HEK293 (cell line): ENCODE results near the gene CYP27A1.

Experiments used
- TCF7L2 ChIP-seq: IDR thresholded peaks from 2 replicates; pipeline ENCODE4 v1.6.1; 2011; ENCODE audit warnings: low read depth, mild to moderate bottlenecking, inconsistent platforms, low read length, moderate library complexity, borderline replicate concordance
- ZBTB20 ChIP-seq: fragments of 450-650 bp; formaldehyde crosslinking; IDR thresholded peaks from 2 replicates; pipeline ENCODE4 v1.5.1; 2016; ENCODE audit warnings: missing biosample characterization, missing genetic modification characterization
- ZBTB8A ChIP-seq: fragments of 450-650 bp; formaldehyde crosslinking; IDR thresholded peaks from 2 replicates; pipeline ENCODE4 v1.5.1; 2016; ENCODE audit warnings: missing biosample characterization, missing genetic modification characterization
- ZNF169 ChIP-seq: fragments of 450-650 bp; formaldehyde crosslinking; IDR thresholded peaks from 2 replicates; pipeline ENCODE4 v1.5.1; 2016; ENCODE audit warnings: missing biosample characterization, missing genetic modification characterization
- ZNF2 ChIP-seq: fragments of 450-650 bp; formaldehyde crosslinking; IDR thresholded peaks from 2 replicates; pipeline ENCODE4 v1.5.1; 2016; ENCODE audit warnings: missing biosample characterization, missing genetic modification characterization
- TF ChIP-seq, protein P1 (sequence below): fragments of 450-650 bp; formaldehyde crosslinking; IDR thresholded peaks from 2 replicates; pipeline ENCODE4 v1.5.1; 2016; ENCODE audit warnings: missing biosample characterization, missing genetic modification characterization
- TF ChIP-seq, protein P2 (sequence below): IDR thresholded peaks from 2 replicates; pipeline ENCODE4 v1.6.1; 2011; ENCODE audit warnings: mild to moderate bottlenecking, low read depth, low read length, borderline replicate concordance
- TF ChIP-seq, protein P3 (sequence below): fragments of 450-650 bp; formaldehyde crosslinking; IDR thresholded peaks from 2 replicates; pipeline ENCODE4 v1.5.1; 2016; ENCODE audit warnings: missing biosample characterization, missing genetic modification characterization

DNA sequence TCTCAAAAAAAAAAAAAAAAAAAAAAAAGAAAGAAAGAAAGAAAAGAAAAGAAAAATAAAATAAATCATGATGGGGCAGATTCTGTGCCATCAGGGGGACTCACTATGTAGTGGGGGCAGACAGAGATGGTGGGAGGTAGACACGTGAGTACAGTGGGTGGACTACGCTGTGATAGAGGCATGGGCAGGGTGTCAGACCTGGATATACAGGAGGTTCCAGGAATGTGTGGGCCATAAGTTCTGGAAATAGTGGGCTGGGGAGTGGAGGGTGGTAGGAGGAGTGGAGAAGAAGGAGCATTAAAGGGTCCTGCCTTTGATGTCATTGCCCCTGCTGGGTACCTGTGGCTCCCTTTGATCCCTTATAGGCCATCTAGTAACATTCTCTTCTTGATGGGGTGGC lies 68.8 kb downstream of the CYP27A1 start:
- TF ChIP-seq ZNF2 (tag by site-specific recombination): no peak
- TF ChIP-seq, protein P1, sequence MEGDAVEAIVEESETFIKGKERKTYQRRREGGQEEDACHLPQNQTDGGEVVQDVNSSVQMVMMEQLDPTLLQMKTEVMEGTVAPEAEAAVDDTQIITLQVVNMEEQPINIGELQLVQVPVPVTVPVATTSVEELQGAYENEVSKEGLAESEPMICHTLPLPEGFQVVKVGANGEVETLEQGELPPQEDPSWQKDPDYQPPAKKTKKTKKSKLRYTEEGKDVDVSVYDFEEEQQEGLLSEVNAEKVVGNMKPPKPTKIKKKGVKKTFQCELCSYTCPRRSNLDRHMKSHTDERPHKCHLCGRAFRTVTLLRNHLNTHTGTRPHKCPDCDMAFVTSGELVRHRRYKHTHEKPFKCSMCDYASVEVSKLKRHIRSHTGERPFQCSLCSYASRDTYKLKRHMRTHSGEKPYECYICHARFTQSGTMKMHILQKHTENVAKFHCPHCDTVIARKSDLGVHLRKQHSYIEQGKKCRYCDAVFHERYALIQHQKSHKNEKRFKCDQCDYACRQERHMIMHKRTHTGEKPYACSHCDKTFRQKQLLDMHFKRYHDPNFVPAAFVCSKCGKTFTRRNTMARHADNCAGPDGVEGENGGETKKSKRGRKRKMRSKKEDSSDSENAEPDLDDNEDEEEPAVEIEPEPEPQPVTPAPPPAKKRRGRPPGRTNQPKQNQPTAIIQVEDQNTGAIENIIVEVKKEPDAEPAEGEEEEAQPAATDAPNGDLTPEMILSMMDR (tag by site-specific recombination): no peak
- TF ChIP-seq ZBTB8A (tag by site-specific recombination): no peak
- TF ChIP-seq ZBTB20 (tag by site-specific recombination): no peak
- TF ChIP-seq ZNF169 (tag by site-specific recombination): no peak
- TF ChIP-seq, protein P2, sequence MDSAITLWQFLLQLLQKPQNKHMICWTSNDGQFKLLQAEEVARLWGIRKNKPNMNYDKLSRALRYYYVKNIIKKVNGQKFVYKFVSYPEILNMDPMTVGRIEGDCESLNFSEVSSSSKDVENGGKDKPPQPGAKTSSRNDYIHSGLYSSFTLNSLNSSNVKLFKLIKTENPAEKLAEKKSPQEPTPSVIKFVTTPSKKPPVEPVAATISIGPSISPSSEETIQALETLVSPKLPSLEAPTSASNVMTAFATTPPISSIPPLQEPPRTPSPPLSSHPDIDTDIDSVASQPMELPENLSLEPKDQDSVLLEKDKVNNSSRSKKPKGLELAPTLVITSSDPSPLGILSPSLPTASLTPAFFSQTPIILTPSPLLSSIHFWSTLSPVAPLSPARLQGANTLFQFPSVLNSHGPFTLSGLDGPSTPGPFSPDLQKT: no peak
- TF ChIP-seq, protein P3, sequence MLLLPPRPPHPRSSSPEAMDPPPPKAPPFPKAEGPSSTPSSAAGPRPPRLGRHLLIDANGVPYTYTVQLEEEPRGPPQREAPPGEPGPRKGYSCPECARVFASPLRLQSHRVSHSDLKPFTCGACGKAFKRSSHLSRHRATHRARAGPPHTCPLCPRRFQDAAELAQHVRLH: no peak
- TF ChIP-seq TCF7L2: no peak
